Mesendoderm (in vitro differentiated cells): ENCODE results near the gene LRIG3.
"Not testable (repeated sequence)": the region's sequence is repeated elsewhere in the genome, so short reads cannot be mapped to it uniquely, and the experiment has no call there.

Experiments used
- DNase-seq: peaks from one replicate; pipeline ENCODE4 v3.0.0; 2013
- H2AK5ac ChIP-seq: 2 replicates; pipeline ENCODE4 v1.6.1; 2013; ENCODE audit warnings: low read length, inconsistent platforms
- H2BK120ac ChIP-seq: 2 replicates; pipeline ENCODE4 v1.6.1; 2013; ENCODE audit warnings: low read depth, mild to moderate bottlenecking, low read length, moderate library complexity, mixed read lengths
- H2BK15ac ChIP-seq: replicated peaks from 2 replicates; pipeline ENCODE4 v1.6.1; 2013; ENCODE audit warnings: low read depth, mild to moderate bottlenecking, moderate library complexity
- H2BK5ac ChIP-seq: 2 replicates; pipeline ENCODE4 v1.6.1; 2013; ENCODE audit warnings: low read length, inconsistent platforms
- H3K18ac ChIP-seq: 2 replicates; pipeline ENCODE4 v1.6.1; 2013; ENCODE audit warnings: mild to moderate bottlenecking, low read length, mixed read lengths
- H3K23ac ChIP-seq: one replicate; pipeline ENCODE4 v1.6.1; 2013; ENCODE audit warnings: low read length
- H3K27ac ChIP-seq: 2 replicates; pipeline ENCODE4 v1.5.1; 2013; ENCODE audit warnings: low read depth, mild to moderate bottlenecking, inconsistent platforms, low read length, moderate library complexity
- H3K27me3 ChIP-seq: 2 replicates; pipeline ENCODE4 v1.6.1; 2013; ENCODE audit warnings: low read length, control low read depth, mild to moderate bottlenecking, inconsistent platforms; ENCODE audit not compliant: insufficient read depth, poor library complexity
- H3K36me3 ChIP-seq: 2 replicates; pipeline ENCODE4 v1.6.1; 2013; ENCODE audit warnings: low read length, inconsistent platforms; ENCODE audit not compliant: control insufficient read depth, insufficient read depth
- H3K4ac ChIP-seq: one replicate; pipeline ENCODE4 v1.6.1; 2013; ENCODE audit warnings: low read depth, mild to moderate bottlenecking, low read length, moderate library complexity
- H3K4me1 ChIP-seq: 2 replicates; pipeline ENCODE4 v1.6.1; 2013; ENCODE audit warnings: low read depth, low read length, inconsistent platforms; ENCODE audit not compliant: control insufficient read depth
- H3K4me2 ChIP-seq: 2 replicates; pipeline ENCODE4 v1.6.1; 2013; ENCODE audit warnings: low read length
- H3K4me3 ChIP-seq: 2 replicates; pipeline ENCODE4 v1.5.1; 2013; ENCODE audit warnings: mild to moderate bottlenecking, low read length
- H3K56ac ChIP-seq: one replicate; pipeline ENCODE4 v1.6.1; 2013; ENCODE audit warnings: low read length
- H3K79me1 ChIP-seq: 2 replicates; pipeline ENCODE4 v1.6.1; 2013; ENCODE audit warnings: low read length, inconsistent platforms
- H3K79me2 ChIP-seq: 2 replicates; pipeline ENCODE4 v1.6.1; 2013; ENCODE audit warnings: mild to moderate bottlenecking, low read length; ENCODE audit not compliant: control insufficient read depth, insufficient read depth
- H3K9ac ChIP-seq: 2 replicates; pipeline ENCODE4 v1.6.1; 2013; ENCODE audit warnings: low read length, inconsistent platforms
- H4K5ac ChIP-seq: one replicate; pipeline ENCODE4 v1.6.1; 2013; ENCODE audit warnings: low read length
- H4K8ac ChIP-seq: one replicate; pipeline ENCODE4 v1.6.1; 2013; ENCODE audit warnings: low read depth, mild to moderate bottlenecking, control low read depth, low read length, moderate library complexity
- WGBS: extraction: QIAGEN DNeasy Blood & Tissue Kit; methylation state at CpG from one replicate; pipeline ENCODE4 v1.1.7; 2013; ENCODE audit warnings: low lambda C conversion rate, missing lambda C conversion rate; ENCODE audit not compliant: insufficient coverage; ENCODE audit errors: extremely low coverage; 5-methylcytosine and 5-hydroxymethylcytosine counted together

LRIG3 gene

DNA sequence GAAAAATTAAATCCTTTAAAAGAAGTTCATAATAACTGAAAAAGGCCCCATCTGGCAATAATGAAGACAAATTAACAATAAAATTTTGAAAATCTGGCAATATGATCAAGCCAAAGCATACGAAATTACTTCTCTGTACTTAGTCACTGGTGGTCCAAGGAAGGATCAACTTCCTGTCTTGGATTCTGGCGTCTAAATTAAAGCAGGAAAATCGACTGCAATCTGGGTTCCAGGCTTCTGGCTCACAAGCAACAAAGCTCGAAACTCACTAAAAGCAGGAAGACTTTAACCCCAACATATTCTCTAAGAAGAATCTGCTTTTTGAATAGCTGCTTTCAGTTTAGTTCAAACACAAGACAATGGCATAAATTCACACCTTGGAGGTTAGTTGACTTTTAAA, 49.7 kb downstream of the LRIG3 start:
- Histone ChIP-seq H3K36me3 (peaks cover 2% of the 10 kb centered on the region), H3K18ac (no peak overlapping the region), H2AK5ac (no peak overlapping the region), H3K79me2 (no peaks in the 10 kb centered on the region), H3K27me3 (no peaks in the 10 kb centered on the region), H2BK120ac (no peak overlapping the region), H4K8ac (no peak overlapping the region), H3K56ac (no peak overlapping the region), H3K9ac (no peak overlapping the region), H2BK5ac (no peak overlapping the region), H3K27ac (no peak overlapping the region), H3K79me1 (no peaks in the 10 kb centered on the region), H3K4me3 (no peak overlapping the region), H3K4ac (no peak overlapping the region), H4K5ac (no peak overlapping the region), H3K23ac (no peak overlapping the region), H3K4me1 (no peaks in the 10 kb centered on the region), H3K4me2 (no peak overlapping the region), H2BK15ac (no peak overlapping the region)
- WGBS: no CpG with 5 or more reads among the region's 4 CpGs
- no peak for DNase-seq

DNA sequence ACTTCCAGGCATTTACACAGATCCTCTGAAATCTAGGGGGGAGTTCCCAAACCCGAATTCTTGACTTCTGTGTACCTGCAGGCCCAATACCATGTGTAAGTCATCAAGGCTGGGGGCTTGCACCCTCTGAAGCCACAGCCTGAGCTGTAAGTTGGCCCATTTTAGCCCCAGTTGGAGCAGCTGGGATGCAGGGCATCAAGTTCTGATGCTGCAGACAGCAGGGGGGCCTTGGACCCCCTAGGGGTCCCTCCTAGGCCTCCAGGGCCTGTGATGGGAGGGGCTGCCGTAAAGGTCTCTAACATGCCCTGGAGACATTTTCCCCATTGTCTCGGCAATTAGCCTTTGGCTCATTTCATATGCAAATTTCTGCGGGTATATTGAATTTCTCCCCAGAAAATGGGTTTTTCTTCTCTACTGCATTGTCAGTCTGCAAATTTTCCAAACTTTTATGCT, 59.5 kb downstream of the LRIG3 start:
- Histone ChIP-seq H3K79me2 (no peaks in the 10 kb centered on the region), H4K5ac (no peak overlapping the region), H3K56ac (no peak overlapping the region), H3K18ac (no peak overlapping the region), H3K27me3 (no peaks in the 10 kb centered on the region), H3K79me1 (no peaks in the 10 kb centered on the region), H2BK120ac (no peak overlapping the region), H2BK15ac (no peak overlapping the region), H4K8ac (no peak overlapping the region), H3K9ac (no peak overlapping the region), H3K23ac (no peak overlapping the region), H2AK5ac (no peak overlapping the region), H3K36me3 (no peaks in the 10 kb centered on the region), H3K4me1 (peaks cover 2% of the 10 kb centered on the region), H3K4me3 (no peak overlapping the region), H3K4ac (no peak overlapping the region), H3K27ac (no peak overlapping the region), H2BK5ac (no peak overlapping the region), H3K4me2 (no peak overlapping the region)
- no CpG with 5 or more reads among the region's 4 CpGs for WGBS
- no peak for DNase-seq

- H3K4me1 ChIP-seq: peaks cover 2% of the 10 kb centered on the region
- no peak overlapping the region for H3K18ac ChIP-seq
- no peak overlapping the region for H2BK5ac ChIP-seq
- no peak overlapping the region for H3K4ac ChIP-seq
- no peak overlapping the region for H3K27ac ChIP-seq
- H2BK15ac ChIP-seq: no peak overlapping the region
- no peak overlapping the region for H3K23ac ChIP-seq
- no peak overlapping the region for H3K4me3 ChIP-seq
- no peak overlapping the region for H3K56ac ChIP-seq
- H4K8ac ChIP-seq: no peak overlapping the region
- H3K4me2 ChIP-seq: no peak overlapping the region
- no peaks in the 10 kb centered on the region for H3K27me3 ChIP-seq
- H3K79me1 ChIP-seq: no peaks in the 10 kb centered on the region
- WGBS: no CpG with 5 or more reads among the region's 8 CpGs
- H3K79me2 ChIP-seq: no peaks in the 10 kb centered on the region
- H2BK120ac ChIP-seq: no peak overlapping the region
- no peak overlapping the region for H2AK5ac ChIP-seq
- H4K5ac ChIP-seq: no peak overlapping the region
- DNase-seq: peak; percentile 11
- H3K36me3 ChIP-seq: no peaks in the 10 kb centered on the region
- H3K9ac ChIP-seq: no peak overlapping the region
Observed at GRCh38 chr12:58860056-58860787, 60.1 kb downstream of the LRIG3 start.

DNA sequence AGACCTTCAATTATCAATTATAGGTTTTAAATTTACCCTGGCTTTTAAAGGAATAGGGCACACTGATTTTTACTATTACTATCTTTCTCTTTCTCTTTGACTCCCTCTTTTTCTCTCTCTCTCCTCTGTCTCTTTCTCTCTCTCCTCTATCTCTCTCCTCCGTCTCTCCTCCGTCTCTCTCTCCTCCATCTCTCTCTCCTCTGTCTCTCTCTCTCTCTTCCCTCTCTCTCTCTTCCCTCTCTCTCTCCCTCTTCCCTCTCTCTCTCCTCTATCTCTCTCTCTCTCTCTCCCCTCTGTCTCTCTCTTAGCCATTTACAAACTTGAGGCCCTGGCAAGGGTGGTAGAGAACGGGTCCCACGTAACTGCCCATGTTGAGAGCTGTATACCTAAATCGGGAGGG, 62.3 kb downstream of the LRIG3 start:
- no peak overlapping the region for H2AK5ac ChIP-seq
- no peak overlapping the region for H3K4ac ChIP-seq
- H3K18ac ChIP-seq: no peak overlapping the region
- no peak overlapping the region for H2BK120ac ChIP-seq
- H3K36me3 ChIP-seq: no peaks in the 10 kb centered on the region
- H3K79me2 ChIP-seq: no peaks in the 10 kb centered on the region
- H2BK15ac ChIP-seq: no peak overlapping the region
- 100% methylated on average over 2 of the region's 5 CpGs for WGBS
- no peak overlapping the region for H3K9ac ChIP-seq
- no peak overlapping the region for H4K5ac ChIP-seq
- no peak overlapping the region for H3K4me3 ChIP-seq
- H3K27ac ChIP-seq: no peak overlapping the region
- H3K4me1 ChIP-seq: peaks cover 2% of the 10 kb centered on the region
- H3K23ac ChIP-seq: no peak overlapping the region
- DNase-seq: no peak
- no peaks in the 10 kb centered on the region for H3K79me1 ChIP-seq
- H3K27me3 ChIP-seq: no peaks in the 10 kb centered on the region
- H4K8ac ChIP-seq: no peak overlapping the region
- H3K56ac ChIP-seq: no peak overlapping the region
- H2BK5ac ChIP-seq: no peak overlapping the region
- no peak overlapping the region for H3K4me2 ChIP-seq

GRCh38 chr12:58857206-58857605, 63.1 kb downstream of the LRIG3 start:
- not testable (repeated sequence) for H3K4ac ChIP-seq, H3K4me2 ChIP-seq, H4K8ac ChIP-seq, H3K27me3 ChIP-seq, H2BK120ac ChIP-seq, H3K9ac ChIP-seq, H3K79me1 ChIP-seq, H2BK5ac ChIP-seq, DNase-seq, H3K79me2 ChIP-seq, H3K4me1 ChIP-seq, H3K4me3 ChIP-seq, H3K36me3 ChIP-seq, H3K18ac ChIP-seq, H2BK15ac ChIP-seq, H4K5ac ChIP-seq, H3K23ac ChIP-seq, H3K56ac ChIP-seq, H3K27ac ChIP-seq, H2AK5ac ChIP-seq
- WGBS: no CpG with 5 or more reads among the region's 1 CpG

DNA sequence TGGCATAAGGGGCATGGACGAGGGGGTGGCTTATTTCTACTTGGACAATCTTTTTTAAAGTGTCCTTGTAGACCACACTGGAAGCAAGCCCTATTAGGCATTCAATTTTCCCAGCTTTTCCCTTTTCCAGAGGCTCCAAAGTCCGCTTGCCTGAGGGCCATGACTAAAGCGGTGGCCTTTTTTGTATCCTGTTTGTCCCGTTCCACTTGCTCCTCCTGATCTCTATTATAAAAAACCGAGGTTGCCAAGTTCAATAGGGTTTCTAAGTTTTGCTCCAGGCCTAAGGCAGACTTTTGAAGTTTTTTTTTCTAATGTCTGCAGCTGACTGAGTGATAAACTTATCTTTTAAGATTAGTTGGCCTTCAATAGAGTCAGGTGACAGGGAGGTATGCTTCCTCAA, 64.7 kb downstream of the LRIG3 start:
- not testable (repeated sequence) for H2AK5ac ChIP-seq, H3K23ac ChIP-seq, H2BK15ac ChIP-seq, H3K27me3 ChIP-seq, H3K56ac ChIP-seq, H3K4me1 ChIP-seq, H3K79me2 ChIP-seq, H3K4me2 ChIP-seq, DNase-seq, H2BK120ac ChIP-seq, H3K4me3 ChIP-seq, H3K36me3 ChIP-seq, H3K79me1 ChIP-seq, H2BK5ac ChIP-seq, H4K8ac ChIP-seq, H3K4ac ChIP-seq, H4K5ac ChIP-seq, H3K27ac ChIP-seq, H3K18ac ChIP-seq, H3K9ac ChIP-seq
- WGBS: no CpG with 5 or more reads among the region's 5 CpGs
